ENCODE results near the gene KRTAP10-2.

Gene KRTAP10-2

DNA sequence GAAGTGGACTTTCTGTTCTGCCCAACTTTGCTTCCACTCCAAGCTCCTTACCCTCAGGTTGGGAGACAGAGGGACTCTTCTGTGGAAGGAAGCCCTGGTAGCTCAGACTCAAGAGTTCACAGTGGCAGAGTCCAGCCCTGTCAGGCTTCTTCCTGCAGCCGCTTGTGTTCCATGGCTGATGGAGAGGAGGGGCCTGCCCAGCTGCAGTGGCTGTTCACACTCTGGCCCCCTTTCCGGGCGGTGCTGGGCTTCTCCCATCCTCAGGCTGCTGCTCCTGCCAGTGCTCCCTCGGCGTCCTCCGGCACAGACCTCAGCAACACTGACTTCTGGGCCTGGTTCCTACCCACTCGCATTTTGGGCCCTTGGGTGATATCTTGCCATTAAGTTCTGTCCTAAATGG, 15.3 kb downstream of the KRTAP10-2 start:
- no peak for TF ChIP-seq CTCF (IDR thresholded peaks at IDR 0.05; ENCODE audit: extremely low read depth, insufficient read depth, missing control alignments)
- DNase-seq (ENCODE audit: low spot score) = no peak
- in situ Hi-C loops (cut with MboI; ENCODE audit: low pct_unique_long_range_greater_than_20kb, low sequenced_read_pairs, unreplicated experiment) = no loop called here

DNA sequence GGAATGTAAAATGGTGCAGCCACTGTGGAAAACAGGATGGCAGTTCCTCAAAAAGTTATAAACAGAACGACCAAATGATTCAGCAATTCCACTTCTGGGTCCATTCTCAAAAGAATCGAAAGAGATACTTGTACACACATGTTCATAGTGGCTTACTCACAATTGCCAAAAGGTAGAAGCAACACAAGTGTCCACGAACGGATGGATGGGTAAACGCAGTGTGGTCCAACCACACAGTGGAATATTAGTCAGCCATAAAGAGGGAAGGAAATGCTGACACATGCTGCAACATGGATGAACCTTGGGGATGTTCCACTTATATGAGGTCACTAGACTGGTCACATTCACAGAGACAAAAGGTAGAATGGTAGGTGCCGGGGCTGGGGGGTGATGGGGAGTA, 16.6 kb downstream of the KRTAP10-2 start:
- no peak for TF ChIP-seq CTCF (IDR thresholded peaks at IDR 0.05; ENCODE audit: extremely low read depth, insufficient read depth, missing control alignments)
- no peak for DNase-seq (ENCODE audit: low spot score)
- in situ Hi-C loops (cut with MboI; ENCODE audit: low pct_unique_long_range_greater_than_20kb, low sequenced_read_pairs, unreplicated experiment) = no loop called here

GRCh38 chr21:44533891-44534627, 17.2 kb downstream of the KRTAP10-2 start:
- no peak for DNase-seq (ENCODE audit: low spot score)
- in situ Hi-C loops (cut with MboI; ENCODE audit: low pct_unique_long_range_greater_than_20kb, low sequenced_read_pairs, unreplicated experiment) = no loop called here
- no peak for TF ChIP-seq CTCF (IDR thresholded peaks at IDR 0.05; ENCODE audit: extremely low read depth, insufficient read depth, missing control alignments)

GRCh38 chr21:44533121-44533890, 18.0 kb downstream of the KRTAP10-2 start:
- TF ChIP-seq CTCF (IDR thresholded peaks at IDR 0.05; ENCODE audit: extremely low read depth, insufficient read depth, missing control alignments) = no peak
- in situ Hi-C loops (cut with MboI; ENCODE audit: low pct_unique_long_range_greater_than_20kb, low sequenced_read_pairs, unreplicated experiment) = no loop called here
- no peak for DNase-seq (ENCODE audit: low spot score)

GRCh38 chr21:44532712-44533111, 18.6 kb downstream of the KRTAP10-2 start:
- TF ChIP-seq CTCF (IDR thresholded peaks at IDR 0.05; ENCODE audit: extremely low read depth, insufficient read depth, missing control alignments) = no peak
- DNase-seq (ENCODE audit: low spot score) = no peak
- in situ Hi-C loops (cut with MboI; ENCODE audit: low pct_unique_long_range_greater_than_20kb, low sequenced_read_pairs, unreplicated experiment) = no loop called here

GRCh38 chr21:44531606-44532564, 19.4 kb downstream of the KRTAP10-2 start:
- TF ChIP-seq CTCF (IDR thresholded peaks at IDR 0.05; ENCODE audit: extremely low read depth, insufficient read depth, missing control alignments) = no peak
- no peak for DNase-seq (ENCODE audit: low spot score)
- in situ Hi-C loops (cut with MboI; ENCODE audit: low pct_unique_long_range_greater_than_20kb, low sequenced_read_pairs, unreplicated experiment) = no loop called here

Measured in GM13977 (cell line).